ENCODE results near the gene NLRP4. TPM values are rescaled to one million over a fixed set of nuclear protein-coding genes. Genes with fewer than 3 reads are reported as not detected.

The NLRP4 gene, protein sequence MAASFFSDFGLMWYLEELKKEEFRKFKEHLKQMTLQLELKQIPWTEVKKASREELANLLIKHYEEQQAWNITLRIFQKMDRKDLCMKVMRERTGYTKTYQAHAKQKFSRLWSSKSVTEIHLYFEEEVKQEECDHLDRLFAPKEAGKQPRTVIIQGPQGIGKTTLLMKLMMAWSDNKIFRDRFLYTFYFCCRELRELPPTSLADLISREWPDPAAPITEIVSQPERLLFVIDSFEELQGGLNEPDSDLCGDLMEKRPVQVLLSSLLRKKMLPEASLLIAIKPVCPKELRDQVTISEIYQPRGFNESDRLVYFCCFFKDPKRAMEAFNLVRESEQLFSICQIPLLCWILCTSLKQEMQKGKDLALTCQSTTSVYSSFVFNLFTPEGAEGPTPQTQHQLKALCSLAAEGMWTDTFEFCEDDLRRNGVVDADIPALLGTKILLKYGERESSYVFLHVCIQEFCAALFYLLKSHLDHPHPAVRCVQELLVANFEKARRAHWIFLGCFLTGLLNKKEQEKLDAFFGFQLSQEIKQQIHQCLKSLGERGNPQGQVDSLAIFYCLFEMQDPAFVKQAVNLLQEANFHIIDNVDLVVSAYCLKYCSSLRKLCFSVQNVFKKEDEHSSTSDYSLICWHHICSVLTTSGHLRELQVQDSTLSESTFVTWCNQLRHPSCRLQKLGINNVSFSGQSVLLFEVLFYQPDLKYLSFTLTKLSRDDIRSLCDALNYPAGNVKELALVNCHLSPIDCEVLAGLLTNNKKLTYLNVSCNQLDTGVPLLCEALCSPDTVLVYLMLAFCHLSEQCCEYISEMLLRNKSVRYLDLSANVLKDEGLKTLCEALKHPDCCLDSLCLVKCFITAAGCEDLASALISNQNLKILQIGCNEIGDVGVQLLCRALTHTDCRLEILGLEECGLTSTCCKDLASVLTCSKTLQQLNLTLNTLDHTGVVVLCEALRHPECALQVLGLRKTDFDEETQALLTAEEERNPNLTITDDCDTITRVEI
- not detected for total RNA-seq

DNA sequence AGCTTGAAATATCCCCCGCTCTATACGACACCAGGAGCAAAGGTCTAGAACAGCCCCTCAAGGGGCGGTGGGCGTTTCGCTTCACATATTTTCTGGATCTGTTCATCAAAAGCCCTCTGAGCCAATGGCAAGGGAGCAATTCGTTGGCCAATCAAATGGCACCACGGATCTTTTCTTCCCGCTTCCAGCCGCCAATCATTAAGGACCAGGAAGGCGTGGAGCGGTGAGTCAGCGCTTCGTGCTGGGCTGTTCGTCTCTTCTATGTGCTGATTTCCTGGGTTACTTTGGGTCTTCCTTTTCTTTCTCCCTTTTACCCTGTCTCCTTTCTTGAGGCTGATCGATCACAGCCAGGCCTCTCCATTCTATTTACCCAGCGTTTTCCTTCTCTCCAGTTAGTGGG, at the start of gene NLRP4:
Gene NLRP4, plus strand, starts transcription at position 201 of the 400 bp plus-strand sequence. CDS start 15,541 bp downstream, outside the sequence.
- no peaks in the 10 kb centered on the region for H3K4me1 ChIP-seq
- no peak within 1 kb of the TSS for H3K4me3 ChIP-seq
- no peak within 1 kb of the TSS for H3K27ac ChIP-seq
- DNase-seq = no peak
- no peaks in the 10 kb centered on the region for H3K27me3 ChIP-seq
- TF ChIP-seq, protein P1, sequence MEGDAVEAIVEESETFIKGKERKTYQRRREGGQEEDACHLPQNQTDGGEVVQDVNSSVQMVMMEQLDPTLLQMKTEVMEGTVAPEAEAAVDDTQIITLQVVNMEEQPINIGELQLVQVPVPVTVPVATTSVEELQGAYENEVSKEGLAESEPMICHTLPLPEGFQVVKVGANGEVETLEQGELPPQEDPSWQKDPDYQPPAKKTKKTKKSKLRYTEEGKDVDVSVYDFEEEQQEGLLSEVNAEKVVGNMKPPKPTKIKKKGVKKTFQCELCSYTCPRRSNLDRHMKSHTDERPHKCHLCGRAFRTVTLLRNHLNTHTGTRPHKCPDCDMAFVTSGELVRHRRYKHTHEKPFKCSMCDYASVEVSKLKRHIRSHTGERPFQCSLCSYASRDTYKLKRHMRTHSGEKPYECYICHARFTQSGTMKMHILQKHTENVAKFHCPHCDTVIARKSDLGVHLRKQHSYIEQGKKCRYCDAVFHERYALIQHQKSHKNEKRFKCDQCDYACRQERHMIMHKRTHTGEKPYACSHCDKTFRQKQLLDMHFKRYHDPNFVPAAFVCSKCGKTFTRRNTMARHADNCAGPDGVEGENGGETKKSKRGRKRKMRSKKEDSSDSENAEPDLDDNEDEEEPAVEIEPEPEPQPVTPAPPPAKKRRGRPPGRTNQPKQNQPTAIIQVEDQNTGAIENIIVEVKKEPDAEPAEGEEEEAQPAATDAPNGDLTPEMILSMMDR (IDR thresholded peaks at IDR 0.05) = no peak
- TF ChIP-seq POLR2A (IDR thresholded peaks at IDR 0.05) = no peak
- H3K9me3 ChIP-seq = no peaks in the 10 kb centered on the region
- no peaks in the 10 kb centered on the region for H3K36me3 ChIP-seq

DNA sequence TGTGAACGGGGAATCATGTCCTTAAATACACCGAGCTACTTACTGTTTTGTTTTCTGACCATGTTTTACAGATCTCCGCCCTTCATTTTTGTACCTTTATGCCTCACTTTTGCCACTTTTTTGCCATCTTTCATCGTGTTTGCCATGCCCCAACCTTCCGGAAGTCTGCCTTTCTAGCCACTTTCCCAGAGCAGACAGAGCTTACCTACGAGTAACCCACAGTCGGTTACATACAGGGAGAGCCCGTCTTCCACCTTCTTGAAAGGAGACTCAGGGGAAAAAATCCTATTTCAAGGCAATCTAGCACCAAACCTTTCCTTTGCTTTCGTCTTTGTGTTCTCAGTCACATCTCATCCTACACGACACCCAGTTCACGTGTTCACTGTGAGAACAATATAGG, 41.3 kb upstream of the NLRP4 start:
- DNase-seq = no peak
- no peaks in the 10 kb centered on the region for H3K36me3 ChIP-seq
- H3K4me3 ChIP-seq = no peak overlapping the region
- no peaks in the 10 kb centered on the region for H3K9me3 ChIP-seq
- no peaks in the 10 kb centered on the region for H3K27me3 ChIP-seq
- TF ChIP-seq, protein P1 (IDR thresholded peaks at IDR 0.05) = no peak
- TF ChIP-seq POLR2A (IDR thresholded peaks at IDR 0.05) = no peak
- no peaks in the 10 kb centered on the region for H3K4me1 ChIP-seq
- no peak overlapping the region for H3K27ac ChIP-seq

DNA sequence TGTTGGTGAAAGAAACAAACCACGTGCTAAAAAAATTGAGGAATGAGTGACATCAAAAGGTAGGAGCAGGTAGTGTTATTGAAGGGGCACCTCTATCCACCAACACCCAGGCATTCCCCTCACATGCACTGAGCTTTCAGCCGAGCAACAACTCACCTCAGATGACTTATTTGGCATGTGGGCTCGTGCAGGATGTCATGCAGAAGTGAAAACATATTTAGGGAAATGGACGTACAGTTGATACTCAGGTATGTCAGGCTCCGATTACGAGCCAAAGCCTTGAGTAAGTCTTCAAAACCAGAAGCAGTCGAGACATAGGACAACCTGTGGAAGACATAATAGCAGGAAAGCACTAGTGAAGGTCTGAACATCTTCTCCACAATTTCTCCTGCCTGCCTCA, 34.9 kb upstream of the NLRP4 start:
- Histone ChIP-seq H3K4me1 (no peaks in the 10 kb centered on the region), H3K4me3 (no peak overlapping the region), H3K27ac (no peak overlapping the region), H3K9me3 (no peaks in the 10 kb centered on the region), H3K27me3 (no peaks in the 10 kb centered on the region), H3K36me3 (no peaks in the 10 kb centered on the region)
- DNase-seq = no peak
- TF ChIP-seq POLR2A (IDR thresholded peaks at IDR 0.05) = no peak
- TF ChIP-seq, protein P1 (IDR thresholded peaks at IDR 0.05) = no peak

DNA sequence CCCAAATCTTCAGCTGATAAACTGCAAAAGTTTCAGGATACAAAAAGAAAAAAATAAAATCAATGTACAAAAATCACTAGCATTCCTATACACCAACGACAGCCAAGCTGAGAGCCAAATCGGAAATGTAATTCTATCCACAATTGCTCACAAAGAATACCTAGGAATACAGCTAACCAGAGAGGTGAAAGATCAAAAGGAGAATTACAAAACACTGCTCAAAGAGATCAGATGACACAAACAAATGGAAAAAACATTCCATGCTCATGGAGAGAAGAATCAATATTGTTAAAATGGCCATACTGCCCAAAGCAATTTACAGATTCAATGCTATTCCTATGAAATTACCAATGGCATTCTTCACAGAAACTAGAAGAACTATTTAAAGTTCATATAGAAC, 34.1 kb upstream of the NLRP4 start:
- Histone ChIP-seq H3K4me1 (no peaks in the 10 kb centered on the region), H3K36me3 (no peaks in the 10 kb centered on the region), H3K4me3 (no peak overlapping the region), H3K9me3 (no peaks in the 10 kb centered on the region), H3K27me3 (no peaks in the 10 kb centered on the region), H3K27ac (no peak overlapping the region)
- DNase-seq = no peak
- TF ChIP-seq, protein P1 (IDR thresholded peaks at IDR 0.05) = no peak
- TF ChIP-seq POLR2A (IDR thresholded peaks at IDR 0.05) = no peak

DNA sequence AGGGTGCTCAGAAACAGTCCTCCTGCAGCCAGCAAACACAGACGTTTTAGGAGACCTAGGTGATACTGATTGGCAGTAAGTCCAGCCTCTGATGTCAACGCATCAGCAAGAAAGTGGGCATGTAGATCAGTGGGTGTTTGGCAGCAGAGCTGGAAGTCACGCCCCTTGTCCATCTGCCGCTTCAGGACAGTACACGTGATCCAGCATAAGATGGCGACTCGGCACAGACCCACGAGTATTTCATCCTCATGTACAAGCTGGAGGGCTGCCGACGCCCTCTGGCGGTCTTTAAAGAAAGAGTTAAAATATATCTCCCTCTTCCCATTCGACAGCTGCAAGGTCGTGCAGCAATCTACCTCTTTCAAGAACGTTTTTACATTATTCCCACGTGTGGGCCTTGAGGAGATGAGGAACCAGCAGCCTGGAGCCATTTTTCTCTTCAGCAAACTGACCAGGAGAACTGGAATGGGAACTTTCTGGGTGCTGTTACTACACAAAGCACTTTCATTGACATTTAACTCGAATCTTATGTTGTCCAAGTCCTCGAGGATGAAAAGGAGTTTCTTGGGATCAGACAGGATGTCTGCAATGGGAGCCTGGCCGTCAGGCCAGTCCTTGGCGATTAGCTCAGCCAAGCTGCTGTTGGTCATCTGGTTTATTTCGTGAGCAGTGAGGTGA, 26.8 kb upstream of the NLRP4 start:
- DNase-seq = peak; percentile 63 to 83 (median 65)
- no peak overlapping the region for H3K4me3 ChIP-seq
- no peaks in the 10 kb centered on the region for H3K36me3 ChIP-seq

More for the DNA sequence above, 26.8 kb upstream of the NLRP4 start:
- no peaks in the 10 kb centered on the region for H3K4me1 ChIP-seq
- H3K27me3 ChIP-seq = no peaks in the 10 kb centered on the region
- H3K9me3 ChIP-seq = no peaks in the 10 kb centered on the region
- no peak overlapping the region for H3K27ac ChIP-seq
- TF ChIP-seq POLR2A (IDR thresholded peaks at IDR 0.05) = no peak
- TF ChIP-seq, protein P1 (IDR thresholded peaks at IDR 0.05) = peak in 4 of 6 experiments; percentile 49 to 64 (median 62)
